KMS-11 (cell line): Measurements from ENCODE around the gene TLR5.

Experiments used
- H2AFZ ChIP-seq: fragments of 200-600 bp; sonication (generic); 2 replicates; pipeline ENCODE4 v1.6.1; 2016; ENCODE audit warnings: antibody characterized with exemption, mixed run types, low read depth
- H3K27ac ChIP-seq: fragments of 200-600 bp; sonication (generic); 2 replicates; pipeline ENCODE4 v1.6.1; 2016; ENCODE audit warnings: mild to moderate bottlenecking, mixed run types
- H3K27me3 ChIP-seq: fragments of 200-600 bp; sonication (generic); 2 replicates; pipeline ENCODE4 v1.6.1; 2017; ENCODE audit warnings: mild to moderate bottlenecking, low read depth, mixed run types, moderate library complexity; ENCODE audit not compliant: insufficient read depth
- H3K36me3 ChIP-seq: fragments of 200-600 bp; sonication (generic); 2 replicates; pipeline ENCODE4 v1.6.1; 2017; ENCODE audit warnings: mild to moderate bottlenecking, mixed run types; ENCODE audit not compliant: insufficient read depth
- H3K4me1 ChIP-seq: fragments of 200-600 bp; sonication (generic); 2 replicates; pipeline ENCODE4 v1.6.1; 2016; ENCODE audit warnings: mild to moderate bottlenecking, low read depth, mixed run types; ENCODE audit not compliant: poor library complexity, severe bottlenecking
- H3K4me2 ChIP-seq: fragments of 200-600 bp; sonication (generic); 2 replicates; pipeline ENCODE4 v1.7.0; 2016; ENCODE audit warnings: mild to moderate bottlenecking, mixed run types
- H3K4me3 ChIP-seq: fragments of 200-600 bp; sonication (generic); IDR thresholded peaks from 2 replicates; pipeline ENCODE4 v1.6.1; 2017; ENCODE audit warnings: low read depth, low read length, mixed read lengths; ENCODE audit not compliant: insufficient read depth
- H3K79me2 ChIP-seq: fragments of 200-600 bp; sonication (generic); 2 replicates; pipeline ENCODE4 v1.6.1; 2016; ENCODE audit warnings: low read depth, mixed run types; ENCODE audit not compliant: insufficient read depth
- H3K9ac ChIP-seq: fragments of 200-600 bp; sonication (generic); 2 replicates; pipeline ENCODE4 v1.6.1; 2016; ENCODE audit warnings: mild to moderate bottlenecking, mixed run types
- H4K20me1 ChIP-seq: fragments of 200-600 bp; sonication (generic); 2 replicates; pipeline ENCODE4 v1.6.1; 2016; ENCODE audit warnings: mild to moderate bottlenecking, mixed run types; ENCODE audit not compliant: insufficient read depth
- TF ChIP-seq, protein P1 (sequence below): fragments of 200-600 bp; sonication (generic); conservative IDR thresholded peaks from 2 replicates; pipeline ENCODE4 v1.6.1; 2017; ENCODE audit warnings: low read depth, mild to moderate bottlenecking, antibody characterized with exemption, low read length, moderate library complexity, mixed read lengths

TLR5 gene

DNA sequence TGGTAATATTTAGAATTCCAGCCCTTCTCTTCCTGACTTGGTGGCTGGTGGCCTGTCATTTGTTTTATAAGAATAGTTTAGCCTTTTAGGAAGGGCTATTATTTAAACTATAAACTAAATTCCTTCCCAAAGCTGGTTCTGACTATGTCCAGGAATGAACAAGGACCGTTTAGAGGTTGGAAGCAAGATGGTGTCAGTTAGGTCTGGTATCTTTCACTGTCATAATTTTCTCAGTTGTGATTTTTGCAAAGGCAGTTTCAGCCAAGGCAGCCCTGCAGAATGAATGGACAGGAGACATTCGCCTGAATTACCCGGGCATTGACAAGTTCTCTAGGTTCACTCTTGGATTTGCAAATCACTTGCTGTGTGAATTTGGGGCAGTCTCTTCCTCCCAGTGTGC lies 67.2 kb downstream of the TLR5 start:
- Histone ChIP-seq H2AFZ (no peak overlapping the region), H3K27ac (no peak overlapping the region), H3K79me2 (no peaks in the 10 kb centered on the region), H3K27me3 (no peaks in the 10 kb centered on the region), H3K4me3 (no peak overlapping the region), H3K4me1 (no peaks in the 10 kb centered on the region), H3K4me2 (no peak overlapping the region), H4K20me1 (no peaks in the 10 kb centered on the region), H3K9ac (no peak overlapping the region), H3K36me3 (no peaks in the 10 kb centered on the region)
- TF ChIP-seq, protein P1, sequence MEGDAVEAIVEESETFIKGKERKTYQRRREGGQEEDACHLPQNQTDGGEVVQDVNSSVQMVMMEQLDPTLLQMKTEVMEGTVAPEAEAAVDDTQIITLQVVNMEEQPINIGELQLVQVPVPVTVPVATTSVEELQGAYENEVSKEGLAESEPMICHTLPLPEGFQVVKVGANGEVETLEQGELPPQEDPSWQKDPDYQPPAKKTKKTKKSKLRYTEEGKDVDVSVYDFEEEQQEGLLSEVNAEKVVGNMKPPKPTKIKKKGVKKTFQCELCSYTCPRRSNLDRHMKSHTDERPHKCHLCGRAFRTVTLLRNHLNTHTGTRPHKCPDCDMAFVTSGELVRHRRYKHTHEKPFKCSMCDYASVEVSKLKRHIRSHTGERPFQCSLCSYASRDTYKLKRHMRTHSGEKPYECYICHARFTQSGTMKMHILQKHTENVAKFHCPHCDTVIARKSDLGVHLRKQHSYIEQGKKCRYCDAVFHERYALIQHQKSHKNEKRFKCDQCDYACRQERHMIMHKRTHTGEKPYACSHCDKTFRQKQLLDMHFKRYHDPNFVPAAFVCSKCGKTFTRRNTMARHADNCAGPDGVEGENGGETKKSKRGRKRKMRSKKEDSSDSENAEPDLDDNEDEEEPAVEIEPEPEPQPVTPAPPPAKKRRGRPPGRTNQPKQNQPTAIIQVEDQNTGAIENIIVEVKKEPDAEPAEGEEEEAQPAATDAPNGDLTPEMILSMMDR: no peak

DNA sequence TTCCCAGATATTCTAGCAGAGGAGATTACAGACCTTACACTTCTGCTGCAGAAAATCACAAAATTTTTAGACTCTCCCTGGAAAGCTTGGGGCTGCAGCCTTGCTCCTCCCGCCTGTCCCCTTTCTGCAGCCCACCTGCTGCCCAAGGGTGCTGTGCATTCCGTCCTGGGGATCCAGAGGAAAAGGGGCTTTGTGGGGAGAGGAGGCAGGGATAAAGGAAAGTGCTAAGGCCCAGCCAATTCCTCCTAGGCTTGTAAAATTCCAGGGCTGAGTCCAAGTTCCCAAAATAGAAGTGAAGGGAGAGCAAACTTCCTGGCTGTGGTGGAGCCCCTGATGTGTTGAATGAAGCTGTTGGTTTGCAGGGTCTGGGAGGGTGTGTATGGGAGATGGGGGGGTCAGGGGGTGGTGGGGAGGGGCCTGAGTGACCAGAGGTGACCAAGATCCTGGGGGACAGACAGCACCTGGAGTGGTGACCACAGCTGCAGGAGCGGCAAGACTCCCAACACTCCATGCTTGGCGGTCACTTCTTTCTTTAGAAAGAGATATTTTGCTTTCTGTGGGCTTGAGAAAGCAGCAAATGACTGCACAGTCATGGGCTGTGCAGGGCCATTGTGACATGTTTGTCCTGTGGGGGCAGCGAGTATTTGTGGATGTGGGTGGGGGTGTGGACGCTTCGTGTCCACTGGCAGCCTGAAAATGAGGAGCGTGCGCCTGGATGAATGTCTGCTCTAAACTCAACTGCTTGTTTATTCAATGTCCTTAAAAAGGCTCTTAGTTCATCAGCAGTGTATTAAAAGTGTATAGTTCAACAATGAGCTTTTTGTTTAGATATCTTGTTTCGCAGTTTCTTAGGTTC lies 68.4 kb downstream of the TLR5 start:
- no peaks in the 10 kb centered on the region for H3K27me3 ChIP-seq

DNA sequence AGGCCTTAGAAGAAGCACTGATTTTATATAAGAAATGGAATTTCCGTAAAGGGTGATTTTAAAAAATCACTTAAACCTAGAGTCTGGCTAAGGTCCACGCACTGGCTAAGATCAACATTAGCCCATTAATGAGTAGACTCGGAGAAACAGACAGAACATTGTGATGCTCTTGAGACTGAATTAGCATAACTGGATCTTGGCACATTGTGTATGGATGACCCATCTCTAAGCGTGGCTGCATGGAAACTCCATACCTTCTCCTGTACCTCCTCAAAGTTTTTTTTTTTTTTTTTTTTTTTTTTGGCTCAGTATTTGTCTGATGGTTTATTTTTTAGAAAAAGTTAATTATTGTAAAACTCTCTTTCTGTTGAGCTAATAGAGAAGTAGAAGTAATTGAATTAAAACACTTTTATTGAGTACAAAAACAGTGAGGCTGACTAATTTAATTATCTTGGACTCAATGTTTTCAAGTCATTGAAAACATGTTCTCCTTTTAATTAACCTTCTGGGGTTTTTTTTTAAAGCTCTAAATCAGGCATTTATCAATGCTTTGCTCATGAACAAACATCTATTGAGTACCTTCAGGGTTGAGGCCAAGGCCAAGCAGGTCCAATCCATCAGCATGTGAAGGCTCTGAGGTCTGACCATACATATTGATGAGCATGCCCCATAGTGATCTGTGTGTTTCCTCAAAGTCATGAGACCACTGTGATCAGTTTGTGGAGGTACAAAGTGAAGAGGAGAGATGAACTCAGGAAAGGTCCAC lies 74.0 kb downstream of the TLR5 start:
- Histone ChIP-seq H3K27ac (no peak overlapping the region), H3K27me3 (no peaks in the 10 kb centered on the region), H3K79me2 (no peaks in the 10 kb centered on the region), H4K20me1 (no peaks in the 10 kb centered on the region), H3K36me3 (no peaks in the 10 kb centered on the region), H3K4me1 (no peaks in the 10 kb centered on the region), H3K9ac (no peak overlapping the region), H3K4me2 (no peak overlapping the region), H2AFZ (no peak overlapping the region), H3K4me3 (no peak overlapping the region)
- TF ChIP-seq, protein P1: no peak

More for the DNA sequence above, 68.4 kb downstream of the TLR5 start:
- no peak overlapping the region for H2AFZ ChIP-seq
- H3K9ac ChIP-seq: no peak overlapping the region
- TF ChIP-seq, protein P1: no peak
- H3K27ac ChIP-seq: no peak overlapping the region
- H3K4me1 ChIP-seq: no peaks in the 10 kb centered on the region
- no peaks in the 10 kb centered on the region for H4K20me1 ChIP-seq
- no peak overlapping the region for H3K4me3 ChIP-seq
- H3K36me3 ChIP-seq: no peaks in the 10 kb centered on the region
- no peak overlapping the region for H3K4me2 ChIP-seq
- H3K79me2 ChIP-seq: no peaks in the 10 kb centered on the region

DNA sequence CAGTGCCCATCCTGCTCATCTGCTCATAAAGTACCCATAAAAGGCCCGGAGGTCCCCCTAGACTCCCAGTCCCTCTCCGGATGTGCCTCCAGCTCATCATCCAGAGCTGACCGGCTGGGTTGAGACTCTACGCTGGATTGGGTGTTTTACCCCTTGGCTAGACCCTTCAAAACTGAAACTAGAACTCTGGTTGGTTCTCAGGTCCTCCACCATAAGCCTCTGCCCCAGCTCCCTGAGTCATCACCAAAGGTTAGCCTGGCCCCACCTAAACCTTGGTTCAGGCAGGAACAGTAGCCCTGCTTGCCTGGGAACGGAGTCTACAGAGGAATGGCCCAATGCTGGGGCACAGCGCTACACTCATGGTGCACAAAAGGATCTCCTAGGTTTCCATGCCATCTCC lies 75.1 kb downstream of the TLR5 start:
- Histone ChIP-seq H4K20me1 (no peaks in the 10 kb centered on the region), H3K36me3 (no peaks in the 10 kb centered on the region), H3K4me1 (no peaks in the 10 kb centered on the region), H2AFZ (no peak overlapping the region), H3K27me3 (no peaks in the 10 kb centered on the region), H3K4me2 (no peak overlapping the region), H3K9ac (no peak overlapping the region), H3K79me2 (no peaks in the 10 kb centered on the region), H3K4me3 (no peak overlapping the region), H3K27ac (no peak overlapping the region)
- TF ChIP-seq, protein P1: no peak
